ENCODE data around the gene BNIP1.

Gene BNIP1

DNA sequence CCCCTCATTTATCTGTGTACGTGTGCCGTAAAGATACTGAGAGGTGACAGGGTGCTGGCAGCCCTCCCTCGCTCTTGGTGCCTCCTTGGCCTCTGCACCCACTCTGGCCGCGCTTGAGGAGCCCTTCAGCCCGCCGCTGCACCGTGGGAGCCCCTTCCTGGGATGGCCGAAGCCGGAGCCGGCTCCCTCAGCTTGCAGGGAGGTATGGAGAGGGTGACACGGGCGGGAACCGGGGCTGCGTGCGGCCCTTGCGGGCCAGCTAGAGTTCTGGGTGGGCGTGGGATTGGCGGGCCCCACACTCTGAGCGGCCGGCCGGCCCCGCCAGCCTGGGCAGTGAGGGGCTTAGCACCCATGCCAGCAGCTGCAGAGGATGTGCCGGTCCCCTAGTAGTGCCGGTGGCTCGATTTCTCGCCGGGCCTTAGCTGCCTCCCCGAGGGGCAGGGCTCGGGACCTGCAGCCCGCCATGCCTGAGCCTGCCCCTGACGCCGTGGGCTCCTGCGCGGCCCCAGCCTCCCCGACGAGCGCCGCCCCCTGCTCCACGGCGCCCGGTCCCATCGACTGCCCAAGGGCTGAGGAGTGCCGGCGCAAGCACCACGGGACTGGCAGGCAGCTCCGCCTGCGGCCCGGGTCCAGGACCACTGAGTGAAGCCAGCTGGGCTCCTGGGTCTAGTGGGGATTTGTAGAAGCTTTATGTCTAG, 69.1 kb downstream of the BNIP1 start:
- DNase-seq, result no peak

Data from NCI-H1417 (cell line).